Stimulated activated naive B cell treated with anti-CD40 and anti-IgM and Interleukin-4, amounts not matched to agents 10 μg/mL and 1 μg/mL and 100 μg/mL, for 72 hours (primary cell): Measurements from ENCODE around the gene LEF1.
A peak's percentile ranks its signal among the peaks of the same experiment; 100 is the strongest.

Experiments used
- ATAC-seq, 2 donors: fragments of 150-1000 bp; cut with Tn5 transposase; replicated peaks; 2 replicates each; pipeline ENCODE4 v1.10.0; 2021; ENCODE audit warnings: moderate library complexity in 1 of 2
- DNase-seq: peaks from one replicate; pipeline ENCODE4 v3.0.0; 2021
- H3K27ac Mint-ChIP-seq: one replicate; pipeline ENCODE4 v1.8.0; 2022; ENCODE audit warnings: mild to moderate bottlenecking, mixed read lengths
- H3K27me3 Mint-ChIP-seq, 2 donors: one replicate each; pipeline ENCODE4 v1.8.0; 2022; ENCODE audit warnings: mixed read lengths in 2 of 2
- H3K36me3 Mint-ChIP-seq, 2 donors: one replicate each; pipeline ENCODE4 v1.8.0; 2022; ENCODE audit warnings: mixed read lengths in 2 of 2, mild to moderate bottlenecking in 1 of 2
- H3K4me1 Mint-ChIP-seq, 2 donors: one replicate each; pipeline ENCODE4 v1.8.0; 2022; ENCODE audit warnings: mixed read lengths in 2 of 2, mild to moderate bottlenecking in 1 of 2
- H3K4me3 Mint-ChIP-seq, 2 donors: one replicate each; pipeline ENCODE4 v1.8.0; 2022; ENCODE audit warnings: mild to moderate bottlenecking in 2 of 2, mixed read lengths in 2 of 2, moderate library complexity in 1 of 2
- H3K9me3 Mint-ChIP-seq, 2 donors: one replicate each; pipeline ENCODE4 v1.8.0; 2022; ENCODE audit warnings: mixed read lengths in 2 of 2, mild to moderate bottlenecking in 1 of 2

LEF1 gene

DNA sequence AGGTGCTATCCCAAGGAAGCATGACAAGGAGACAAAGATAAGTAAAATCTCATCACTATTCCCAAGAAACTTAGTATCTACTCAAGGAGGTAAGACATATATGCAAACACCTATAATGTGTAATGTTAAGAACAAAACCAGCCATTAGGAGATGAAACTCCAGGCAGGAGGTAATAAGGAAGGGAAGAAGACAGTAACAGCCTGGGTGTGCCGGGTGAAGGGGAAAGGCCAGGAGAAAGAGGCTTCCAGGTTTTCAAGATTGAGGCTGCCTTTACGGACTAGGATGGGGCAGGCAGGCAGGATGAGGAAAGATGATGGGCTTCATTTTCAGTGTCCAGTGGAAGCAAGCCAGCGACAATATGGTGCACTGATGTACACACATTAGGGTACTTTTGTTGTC lies 62.5 kb downstream of the LEF1 start:
- H3K27me3 Mint-ChIP-seq, result no peaks in the 10 kb centered on the region
- no peak for ATAC-seq
- H3K4me1 Mint-ChIP-seq, result peaks cover 16 to 48% of the 10 kb centered on the region in 2 donors
- no peaks in the 10 kb centered on the region for H3K9me3 Mint-ChIP-seq
- H3K27ac Mint-ChIP-seq, result no peak overlapping the region
- H3K36me3 Mint-ChIP-seq, result peaks cover 0 to 4% of the 10 kb centered on the region in 2 donors
- no peak overlapping the region for H3K4me3 Mint-ChIP-seq
- DNase-seq, result no peak

DNA sequence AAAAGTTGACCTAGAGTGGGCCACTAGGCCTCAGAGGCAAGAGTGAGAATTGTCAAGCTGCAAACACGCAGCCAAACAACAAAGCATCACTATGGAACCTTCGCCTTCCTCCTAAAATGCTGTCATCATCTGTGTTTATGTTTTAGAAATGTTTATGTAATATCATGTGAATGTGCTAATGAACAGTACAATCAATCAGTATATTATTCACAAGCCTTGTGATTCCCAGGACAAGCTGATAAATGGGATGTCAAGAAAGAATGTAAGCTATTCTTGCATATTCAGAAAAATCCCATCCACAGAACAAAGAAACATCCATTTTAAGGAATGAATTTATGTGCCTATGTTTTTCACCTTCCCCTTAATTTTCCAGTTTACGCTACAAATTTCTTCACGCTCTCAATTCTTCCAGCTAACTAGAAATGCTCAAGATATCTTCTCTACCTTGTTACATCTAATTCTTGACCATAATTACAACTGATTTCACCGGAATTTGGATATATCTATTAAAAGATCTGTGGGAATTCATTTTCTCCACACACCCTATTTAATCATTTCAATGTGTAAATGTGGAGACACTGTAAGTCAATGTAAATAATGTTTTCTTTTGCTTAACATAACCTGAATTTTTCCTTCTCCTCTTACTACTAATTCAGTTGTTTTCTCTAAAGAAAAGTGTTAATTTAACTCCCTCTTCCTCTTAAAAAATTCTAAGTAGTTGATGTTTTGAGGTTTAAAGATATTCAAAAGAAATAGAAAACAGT lies 65.5 kb downstream of the LEF1 start:
- Mint-ChIP-seq H3K36me3 (peaks cover 0 to 3% of the 10 kb centered on the region in 2 donors), H3K4me1 (peaks cover 16 to 39% of the 10 kb centered on the region in 2 donors), H3K27ac (no peak overlapping the region), H3K4me3 (no peak overlapping the region), H3K27me3 (no peaks in the 10 kb centered on the region), H3K9me3 (no peaks in the 10 kb centered on the region)
- ATAC-seq, result no peak
- no peak for DNase-seq

DNA sequence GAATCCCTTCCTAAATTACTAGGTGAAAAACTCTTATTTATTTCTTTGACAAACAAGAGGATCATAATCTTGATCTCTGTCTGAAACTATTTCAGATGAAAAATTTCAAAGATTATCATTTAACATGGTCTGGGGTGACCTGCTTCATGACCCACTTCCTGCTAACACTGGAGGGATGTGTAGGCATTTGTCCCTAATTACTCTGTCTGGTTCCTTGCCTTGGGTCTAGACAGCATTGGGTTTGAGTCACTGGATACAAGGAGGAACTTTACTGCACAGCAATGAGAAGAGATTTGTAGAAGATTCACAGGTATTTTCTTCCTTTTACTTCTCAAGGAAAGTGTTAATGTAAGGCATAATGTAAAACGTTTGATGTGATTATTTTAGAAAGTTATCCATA lies 67.9 kb downstream of the LEF1 start:
- peak overlapping the region; percentile 10 to 45 for H3K4me3 Mint-ChIP-seq
- H3K4me1 Mint-ChIP-seq, result peaks cover 14 to 37% of the 10 kb centered on the region in 2 donors
- DNase-seq, result no peak
- no peaks in the 10 kb centered on the region for H3K36me3 Mint-ChIP-seq
- ATAC-seq, result peak; percentile 53 to 57
- H3K27ac Mint-ChIP-seq, result peak overlapping the region; percentile 44
- H3K9me3 Mint-ChIP-seq, result no peaks in the 10 kb centered on the region
- no peaks in the 10 kb centered on the region for H3K27me3 Mint-ChIP-seq

GRCh38 chr4:108099838-108100237 lies 68.9 kb downstream of the LEF1 start:
- peaks cover 14 to 37% of the 10 kb centered on the region in 2 donors for H3K4me1 Mint-ChIP-seq

GRCh38 chr4:108097990-108098553 lies 70.7 kb downstream of the LEF1 start:
- Mint-ChIP-seq H3K27me3 (no peaks in the 10 kb centered on the region), H3K4me1 (peaks cover 14 to 38% of the 10 kb centered on the region in 2 donors), H3K9me3 (no peaks in the 10 kb centered on the region), H3K27ac (no peak overlapping the region), H3K4me3 (no peak overlapping the region), H3K36me3 (no peaks in the 10 kb centered on the region)
- ATAC-seq, result peak in 1 of 2 donors; percentile 48
- no peak for DNase-seq

More at GRCh38 chr4:108099838-108100237, 68.9 kb downstream of the LEF1 start:
- Mint-ChIP-seq H3K4me3 (no peak overlapping the region), H3K9me3 (no peaks in the 10 kb centered on the region), H3K27me3 (no peaks in the 10 kb centered on the region), H3K27ac (no peak overlapping the region), H3K36me3 (no peaks in the 10 kb centered on the region)
- DNase-seq (no peak), ATAC-seq (no peak)

- H3K27me3 Mint-ChIP-seq, result no peaks in the 10 kb centered on the region
- ATAC-seq (no peak), DNase-seq (no peak)
- no peaks in the 10 kb centered on the region for H3K36me3 Mint-ChIP-seq
- H3K4me1 Mint-ChIP-seq, result peaks cover 5 to 28% of the 10 kb centered on the region in 2 donors
- H3K9me3 Mint-ChIP-seq, result no peaks in the 10 kb centered on the region
- H3K27ac Mint-ChIP-seq, result no peak overlapping the region
- no peak overlapping the region for H3K4me3 Mint-ChIP-seq
These were observed 73.7 kb downstream of the LEF1 start for GRCh38 chr4:108094923-108095482.

- DNase-seq (no peak), ATAC-seq (no peak)
- H3K4me1 Mint-ChIP-seq, result peaks cover 2 to 24% of the 10 kb centered on the region in 2 donors
- H3K27me3 Mint-ChIP-seq, result no peaks in the 10 kb centered on the region
- H3K9me3 Mint-ChIP-seq, result no peaks in the 10 kb centered on the region
- H3K27ac Mint-ChIP-seq, result no peak overlapping the region
- H3K36me3 Mint-ChIP-seq, result no peaks in the 10 kb centered on the region
- no peak overlapping the region for H3K4me3 Mint-ChIP-seq
These were observed 74.6 kb downstream of the LEF1 start for GRCh38 chr4:108094131-108094530.

DNA sequence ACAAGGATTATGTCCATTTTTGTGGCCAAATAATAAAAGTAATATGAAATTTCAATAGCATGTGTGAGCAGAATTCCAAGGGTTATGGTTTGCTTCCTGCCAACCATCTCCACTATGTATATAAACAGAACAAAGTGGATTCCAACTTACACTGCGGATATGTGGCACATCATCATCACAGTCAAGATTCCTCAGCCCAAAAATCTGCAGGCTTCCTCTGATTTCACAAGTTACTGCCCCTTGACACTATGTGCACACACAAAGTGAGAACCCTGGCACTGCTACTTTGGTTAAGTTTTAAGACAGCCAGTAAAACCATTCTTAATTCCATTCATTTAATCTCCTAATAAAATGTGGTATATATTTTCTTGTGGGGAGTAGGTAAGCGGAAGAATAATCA lies 76.4 kb downstream of the LEF1 start:
- Mint-ChIP-seq H3K36me3 (no peaks in the 10 kb centered on the region), H3K4me1 (peaks cover 0 to 16% of the 10 kb centered on the region in 2 donors), H3K9me3 (no peaks in the 10 kb centered on the region), H3K27me3 (no peaks in the 10 kb centered on the region), H3K27ac (no peak overlapping the region), H3K4me3 (no peak overlapping the region)
- no peak for DNase-seq
- ATAC-seq, result no peak

DNA sequence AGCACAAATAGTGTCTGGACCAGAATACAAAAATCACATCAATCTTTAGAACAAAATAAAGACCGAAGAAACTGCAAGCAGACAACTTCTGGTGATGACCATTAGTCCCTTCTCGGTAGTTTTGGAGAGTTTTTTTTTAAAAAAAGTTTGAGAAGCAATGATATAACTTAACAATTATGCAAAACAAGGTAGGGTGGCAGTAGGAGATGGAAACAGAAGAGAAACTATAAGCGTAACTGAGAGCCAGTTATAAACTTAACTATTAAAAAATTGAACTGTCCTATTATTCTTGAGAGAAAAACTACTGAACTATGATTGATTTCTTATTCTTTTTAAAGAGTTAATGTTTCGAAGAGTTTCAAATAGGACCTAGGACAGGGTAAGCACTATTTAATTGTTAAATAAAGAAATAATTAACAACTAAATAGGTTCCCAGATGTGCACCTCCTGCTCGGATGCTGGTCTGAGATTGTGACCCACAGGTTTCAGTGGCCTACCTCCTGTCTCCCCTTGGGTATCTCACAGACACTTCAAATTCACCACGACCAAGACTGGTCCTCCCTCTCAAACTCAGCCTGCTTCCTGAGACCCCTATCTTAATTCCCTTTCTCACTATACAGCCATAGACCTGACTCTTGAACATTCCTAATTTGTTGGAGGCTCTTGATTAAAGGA lies 81.3 kb downstream of the LEF1 start:
- no peaks in the 10 kb centered on the region for H3K9me3 Mint-ChIP-seq
- no peak overlapping the region for H3K4me3 Mint-ChIP-seq
- no peak for ATAC-seq
- no peak overlapping the region for H3K27ac Mint-ChIP-seq
- no peak for DNase-seq
- peaks cover 0 to 7% of the 10 kb centered on the region in 2 donors for H3K4me1 Mint-ChIP-seq
- no peaks in the 10 kb centered on the region for H3K27me3 Mint-ChIP-seq
- H3K36me3 Mint-ChIP-seq, result peaks cover 0 to under 1% of the 10 kb centered on the region in 2 donors

- ATAC-seq, result no peak
- Mint-ChIP-seq H3K27ac (no peak overlapping the region), H3K4me3 (no peak overlapping the region), H3K9me3 (no peaks in the 10 kb centered on the region), H3K36me3 (peaks cover 0 to 4% of the 10 kb centered on the region in 2 donors), H3K4me1 (no peaks in the 10 kb centered on the region), H3K27me3 (no peaks in the 10 kb centered on the region)
- no peak for DNase-seq
These were observed 87.5 kb downstream of the LEF1 start for GRCh38 chr4:108081256-108081655.

DNA sequence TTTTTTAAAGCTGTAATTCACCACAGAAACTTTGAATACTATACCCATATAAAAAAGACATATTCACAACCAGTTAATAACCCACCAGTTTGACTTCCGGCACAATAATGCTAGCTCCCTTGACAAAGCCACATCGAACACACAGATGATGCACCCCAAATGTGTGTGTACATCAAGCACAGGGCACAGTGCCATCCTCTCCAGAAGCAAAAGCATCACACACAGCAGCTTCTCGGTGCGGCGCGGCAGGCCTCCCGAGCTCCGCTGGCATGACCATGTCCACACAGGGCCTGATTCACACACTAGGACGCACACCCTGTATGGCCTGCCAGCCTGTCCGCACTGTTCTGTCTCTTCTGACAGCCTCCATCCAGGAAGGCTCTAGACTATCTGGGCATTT lies 88.0 kb downstream of the LEF1 start:
- H3K4me1 Mint-ChIP-seq, result no peaks in the 10 kb centered on the region
- no peak overlapping the region for H3K4me3 Mint-ChIP-seq
- DNase-seq, result no peak
- H3K9me3 Mint-ChIP-seq, result no peaks in the 10 kb centered on the region
- no peak overlapping the region for H3K27ac Mint-ChIP-seq
- ATAC-seq, result no peak
- no peaks in the 10 kb centered on the region for H3K27me3 Mint-ChIP-seq
- peaks cover 0 to 4% of the 10 kb centered on the region in 2 donors for H3K36me3 Mint-ChIP-seq

GRCh38 chr4:108078024-108078733 lies 90.6 kb downstream of the LEF1 start:
- Mint-ChIP-seq H3K36me3 (peaks cover 0 to 4% of the 10 kb centered on the region in 2 donors), H3K4me3 (no peak overlapping the region), H3K27ac (no peak overlapping the region), H3K27me3 (no peaks in the 10 kb centered on the region), H3K4me1 (peaks cover 0 to 6% of the 10 kb centered on the region in 2 donors), H3K9me3 (no peaks in the 10 kb centered on the region)
- ATAC-seq, result no peak
- no peak for DNase-seq

GRCh38 chr4:108072300-108072699 lies 96.4 kb downstream of the LEF1 start:
- H3K4me1 Mint-ChIP-seq, result peaks cover 2 to 6% of the 10 kb centered on the region in 2 donors
- peaks cover 0 to 2% of the 10 kb centered on the region in 2 donors for H3K36me3 Mint-ChIP-seq
- ATAC-seq (peak in 1 of 2 donors; percentile 20), DNase-seq (no peak)
- no peaks in the 10 kb centered on the region for H3K27me3 Mint-ChIP-seq
- H3K9me3 Mint-ChIP-seq, result no peaks in the 10 kb centered on the region
- H3K27ac Mint-ChIP-seq, result no peak overlapping the region
- H3K4me3 Mint-ChIP-seq, result no peak overlapping the region

DNA sequence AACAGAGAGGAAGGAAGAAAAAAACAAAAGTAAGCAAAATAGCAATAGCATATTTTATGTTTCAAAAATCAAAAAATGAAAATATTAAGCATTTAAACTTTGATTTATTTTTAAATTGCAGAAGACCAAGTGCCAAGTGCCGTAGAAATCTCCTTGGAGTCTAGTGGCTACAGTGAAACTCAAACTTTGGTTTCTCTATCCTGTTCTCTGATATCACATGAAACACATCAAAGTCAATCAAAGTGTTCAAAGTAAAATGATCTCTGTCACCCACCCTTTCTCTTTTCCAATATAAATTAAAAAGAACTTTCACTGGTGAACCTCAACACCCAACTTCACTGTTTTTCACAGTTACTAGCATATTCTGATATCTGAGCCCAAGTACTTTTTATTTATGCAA lies 98.0 kb downstream of the LEF1 start:
- Mint-ChIP-seq H3K9me3 (no peaks in the 10 kb centered on the region), H3K27ac (no peak overlapping the region), H3K4me1 (peaks cover 2 to 6% of the 10 kb centered on the region in 2 donors), H3K4me3 (no peak overlapping the region), H3K27me3 (no peaks in the 10 kb centered on the region), H3K36me3 (no peaks in the 10 kb centered on the region)
- no peak for ATAC-seq
- no peak for DNase-seq
